Stomach (tissue), 4 donors: ENCODE measurements around the gene MDH1B.

Source experiments
- CTCF ChIP-seq, 7 experiments: fragments of 450-650 bp in 4 of 7; fragments of 200-600 bp in 3 of 7; sonication (generic) in 3 of 7; IDR thresholded peaks; one replicate each; pipeline ENCODE4 v1.5.1; 2016 to 2019; ENCODE audit warnings: antibody characterized with exemption in 7 of 7, control low read depth in 2 of 7, mild to moderate bottlenecking in 1 of 7
- EP300 ChIP-seq: sonication (generic); formaldehyde crosslinking; IDR thresholded peaks from one replicate; pipeline ENCODE4 v1.6.1; 2017; ENCODE audit warnings: antibody characterized with exemption
- POLR2AphosphoS5 ChIP-seq, 3 donors: sonication (generic); formaldehyde crosslinking; IDR thresholded peaks; one replicate each; pipeline ENCODE4 v1.6.1; 2016; ENCODE audit warnings: antibody characterized with exemption in 3 of 3

- no peak for TF ChIP-seq EP300
- no peak for TF ChIP-seq CTCF (IDR thresholded peaks at IDR 0.05)
- TF ChIP-seq POLR2AphosphoS5 (IDR thresholded peaks at IDR 0.05): no peak
These were observed 28.2 kb downstream of the MDH1B start for GRCh38 chr2:206736935-206737334.
